K562 (cell line): Measurements from ENCODE around the gene GHRL. TPM values are rescaled to one million over a fixed set of nuclear protein-coding genes. Genes with fewer than 3 reads are reported as not detected.

ENCODE experiments used
- ATAC-seq: fragments of 200-7000 bp; cut with Tn5 transposase; 3 replicates; pipeline ENCODE4 v1.9.1; 2020; ENCODE audit warnings: moderate library complexity
- BruUV-seq: library from RNA; stranded (reverse); fragments of 400-500 nt; replicated peaks from 2 replicates; lab custom pipeline; 2021; lab: Mats Ljungman, UMichigan
- CTCF ChIA-PET: fragments of 300-600 bp; formaldehyde crosslinking; extraction: SDS; loops from one replicate; lab custom pipeline; 2021; ENCODE audit warnings: low intra/inter-chr PET ratio; lab: Yijun Ruan, JAX
- POLR2A ChIA-PET: fragments of 300-600, 350-650 bp; sonication (Branson Sonifier 250); formaldehyde crosslinking; extraction: SDS; loops from one replicate; lab custom pipeline; 2021; ENCODE audit warnings: antibody characterized with exemption, inconsistent platforms; lab: Yijun Ruan, JAX
- DNase-seq, 4 experiments: peaks; one replicate each; pipeline versions ENCODE4 v3.0.0 to v3.0.0-alpha.2; 2011 to 2018; ENCODE audit warnings: low spot score in 3 of 4, mixed read lengths in 3 of 4; ENCODE audit errors: extremely low read depth in 1 of 4
- FAIRE-seq: peaks from 2 replicates; lab custom pipeline; 2011; peaks lifted over from hg19 to GRCh38; lab: Jason Lieb, UNC
- H2AFZ ChIP-seq: 2 replicates; pipeline ENCODE4 v1.6.0; 2011; ENCODE audit warnings: low read depth, low read length, control low read depth, inconsistent platforms
- H3K27ac ChIP-seq: fragments of 200-600 bp; 3 replicates; pipeline ENCODE4 v1.8.0; 2011; ENCODE audit warnings: low read depth, mild to moderate bottlenecking, control low read depth, inconsistent platforms, low read length, moderate library complexity, mixed read lengths; ENCODE audit errors: extremely low read depth
- H3K27me3 ChIP-seq, 2 experiments: fragments of 300-600 bp in 1 of 2; 2 replicates in 1 of 2; 3 replicates in 1 of 2; pipeline versions ENCODE4 v1.6.0 to v1.8.0; 2011; ENCODE audit warnings: inconsistent platforms in 2 of 2, low read length in 2 of 2, mild to moderate bottlenecking in 1 of 2, mixed read lengths in 1 of 2, moderate library complexity in 1 of 2; ENCODE audit not compliant: control insufficient read depth in 2 of 2, insufficient read depth in 2 of 2
- H3K36me3 ChIP-seq: fragments of 300-600 bp; 3 replicates; pipeline ENCODE4 v1.8.0; 2011; ENCODE audit warnings: mild to moderate bottlenecking, low read length, inconsistent platforms; ENCODE audit not compliant: control insufficient read depth, insufficient read depth
- H3K4me1 ChIP-seq, 2 experiments: fragments of 200-600 bp in 1 of 2; replicated peaks in 1 of 2; 2 replicates in 1 of 2; 3 replicates in 1 of 2; pipeline versions ENCODE4 v1.5.1 to v1.8.0; 2011; ENCODE audit warnings: inconsistent platforms in 2 of 2, low read length in 2 of 2, mild to moderate bottlenecking in 1 of 2, mixed read lengths in 1 of 2, moderate library complexity in 1 of 2; ENCODE audit not compliant: control insufficient read depth in 2 of 2, insufficient read depth in 2 of 2
- H3K4me2 ChIP-seq: 2 replicates; pipeline ENCODE4 v1.6.1; 2011; ENCODE audit warnings: low read length, control low read depth, inconsistent platforms, mixed read lengths; ENCODE audit not compliant: insufficient read depth
- H3K4me3 ChIP-seq: fragments of 200-600 bp; sonication (generic), shearing (Covaris generic); 2 replicates; pipeline ENCODE4 v1.5.1; 2016; ENCODE audit warnings: control low read depth, inconsistent platforms
- H3K79me2 ChIP-seq: fragments of 200-600 bp; 3 replicates; pipeline ENCODE4 v1.8.0; 2011; ENCODE audit warnings: low read length, inconsistent platforms; ENCODE audit not compliant: control insufficient read depth, insufficient read depth
- H3K9ac ChIP-seq, 2 experiments: 2 replicates each; pipeline versions ENCODE4 v1.6.0 to v1.6.1; 2011; ENCODE audit warnings: low read depth in 2 of 2, low read length in 2 of 2, control low read depth in 1 of 2, inconsistent platforms in 1 of 2, mild to moderate bottlenecking in 1 of 2, mixed read lengths in 1 of 2; ENCODE audit not compliant: insufficient read depth in 1 of 2
- H3K9me1 ChIP-seq: one replicate; pipeline ENCODE4 v1.6.0; 2011; ENCODE audit warnings: inconsistent platforms, mild to moderate bottlenecking, low read length, moderate library complexity; ENCODE audit not compliant: control insufficient read depth, insufficient read depth
- H3K9me3 ChIP-seq: replicated peaks from 2 replicates; pipeline ENCODE4 v1.5.1; 2011; ENCODE audit warnings: low read depth, low read length, inconsistent platforms; ENCODE audit not compliant: control insufficient read depth, insufficient read depth
- H4K20me1 ChIP-seq: replicated peaks from 2 replicates; pipeline ENCODE4 v1.6.1; 2011; ENCODE audit warnings: low read length, inconsistent platforms, mixed read lengths; ENCODE audit not compliant: control insufficient read depth, insufficient read depth
- MAFG ChIP-seq: fragments of 450-650 bp; conservative IDR thresholded peaks from 2 replicates; pipeline ENCODE4 v1.6.1; 2016; ENCODE audit warnings: missing genetic modification characterization, missing compliant biosample characterization
- WGBS: fragments of 100-300 bp; shearing (Covaris generic); methylation state at CpG from one replicate; pipeline ENCODE4 v1.1.6; 2016; ENCODE audit warnings: low coverage, mixed read lengths; ENCODE audit not compliant: insufficient coverage; ENCODE audit errors: missing lambda C conversion rate; 5-methylcytosine and 5-hydroxymethylcytosine counted together
- in situ Hi-C: fragments of 300-500 bp; cut with MboI; formaldehyde crosslinking; loops from 4 replicates; pipeline ENCODE4 v1.15.0; 2018; ENCODE audit warnings: inconsistent platforms, mixed read lengths
- intact Hi-C: fragments of 100-400 bp; cut with micrococcal nuclease; formaldehyde crosslinking; loops from 2 replicates; pipeline ENCODE4 v1.14.2; 2022
- polyA plus RNA-seq, 8 experiments: library from polyadenylated mRNA; depleted of rRNA in 4 of 8; stranded (reverse) in 5 of 8; unstranded in 3 of 8; fragments of >200 nt; fragmentation: Nextera tagmentation in 2 of 8; fragmentation: Illumina TruSeq in 1 of 8; extraction: Ambion mirVana in 2 of 8; extraction: Trizol in 1 of 8; gene quantifications; 2 replicates each; pipeline versions ENCODE4 v1.2.1 to v1.2.3, GENCODE V29; 2011 to 2014; ENCODE audit warnings: inconsistent platforms in 1 of 8, missing spikeins in 1 of 8
- total RNA-seq, 7 experiments: library from RNA; depleted of rRNA in 6 of 7; stranded (reverse); fragments of >200 nt in 6 of 7; fragmentation: Illumina TruSeq in 2 of 7; extraction: Trizol in 2 of 7; gene quantifications; 2 replicates each; pipeline versions ENCODE4 v1.2.1 to v1.2.3, GENCODE V29; 2011 to 2021; ENCODE audit warnings: low replicate concordance in 1 of 7
- TF ChIP-seq, protein P1 (sequence below): fragments of 200-800 bp; sonication (Bioruptor generic); IDR thresholded peaks from 2 replicates; pipeline ENCODE4 v1.6.1; 2016; ENCODE audit warnings: missing genetic modification characterization, missing compliant biosample characterization
- TF ChIP-seq, protein P2 (sequence below): sonication (generic); formaldehyde crosslinking; IDR thresholded peaks from 2 replicates; pipeline ENCODE4 v1.8.0; 2022; ENCODE audit warnings: mild to moderate bottlenecking, missing genetic modification reagents, borderline replicate concordance
- TF ChIP-seq, protein P3 (sequence below): fragments of 250-450 bp; sonication (Bioruptor Pico); IDR thresholded peaks from 2 replicates; pipeline ENCODE4 v1.4.0; 2020

Gene GHRL
- total and polyA plus RNA-seq, 9 of the 15 experiments (the other 6 are each of a cell fraction or from before 2014, with no cell fraction given): 0.08 to 0.29 (median 0.15) TPM; not detected in 5

DNA sequence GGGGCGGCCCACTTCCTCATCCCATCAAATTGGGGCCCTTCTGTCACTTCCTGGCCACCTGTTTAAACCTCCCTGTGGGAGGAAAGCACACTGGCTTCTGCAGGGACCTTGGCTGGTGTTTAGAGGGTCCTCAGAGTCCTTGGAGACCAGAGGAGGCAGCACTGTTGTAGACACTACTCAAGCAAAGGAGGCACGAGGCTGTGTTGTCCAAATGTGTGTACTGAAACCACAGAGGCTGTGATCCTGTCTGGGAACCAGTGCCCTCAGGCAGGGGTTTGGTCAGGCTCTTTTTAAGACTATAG is 40.6 kb upstream of the GHRL start:
- Histone ChIP-seq H3K4me2 (no peak overlapping the region), H3K9me3 (no peaks in the 10 kb centered on the region), H3K9me1 (peaks cover 5% of the 10 kb centered on the region), H3K79me2 (no peaks in the 10 kb centered on the region), H4K20me1 (no peaks in the 10 kb centered on the region; the same call in none of the 2 replicates), H3K9ac (no peak overlapping the region), H3K4me3 (no peak overlapping the region), H2AFZ (no peak overlapping the region), H3K36me3 (no peaks in the 10 kb centered on the region), H3K27ac (no peak overlapping the region), H3K27me3 (peaks cover 69 to 97% of the 10 kb centered on the region in 2 experiments), H3K4me1 (peaks cover 0 to 30% of the 10 kb centered on the region in 2 experiments; a peak in 3 of 5 replicates)
- intact Hi-C loops: no loop called here
- in situ Hi-C loops: no loop called here
- no TSS peak for BruUV-seq
- FAIRE-seq (no peak), DNase-seq (no peak), ATAC-seq (no peak)
- CTCF ChIA-PET: no interaction called here
- POLR2A ChIA-PET: no interaction called here
- 0% methylated on average over 2 of the region's 2 CpGs for WGBS
- TF ChIP-seq, protein P1, sequence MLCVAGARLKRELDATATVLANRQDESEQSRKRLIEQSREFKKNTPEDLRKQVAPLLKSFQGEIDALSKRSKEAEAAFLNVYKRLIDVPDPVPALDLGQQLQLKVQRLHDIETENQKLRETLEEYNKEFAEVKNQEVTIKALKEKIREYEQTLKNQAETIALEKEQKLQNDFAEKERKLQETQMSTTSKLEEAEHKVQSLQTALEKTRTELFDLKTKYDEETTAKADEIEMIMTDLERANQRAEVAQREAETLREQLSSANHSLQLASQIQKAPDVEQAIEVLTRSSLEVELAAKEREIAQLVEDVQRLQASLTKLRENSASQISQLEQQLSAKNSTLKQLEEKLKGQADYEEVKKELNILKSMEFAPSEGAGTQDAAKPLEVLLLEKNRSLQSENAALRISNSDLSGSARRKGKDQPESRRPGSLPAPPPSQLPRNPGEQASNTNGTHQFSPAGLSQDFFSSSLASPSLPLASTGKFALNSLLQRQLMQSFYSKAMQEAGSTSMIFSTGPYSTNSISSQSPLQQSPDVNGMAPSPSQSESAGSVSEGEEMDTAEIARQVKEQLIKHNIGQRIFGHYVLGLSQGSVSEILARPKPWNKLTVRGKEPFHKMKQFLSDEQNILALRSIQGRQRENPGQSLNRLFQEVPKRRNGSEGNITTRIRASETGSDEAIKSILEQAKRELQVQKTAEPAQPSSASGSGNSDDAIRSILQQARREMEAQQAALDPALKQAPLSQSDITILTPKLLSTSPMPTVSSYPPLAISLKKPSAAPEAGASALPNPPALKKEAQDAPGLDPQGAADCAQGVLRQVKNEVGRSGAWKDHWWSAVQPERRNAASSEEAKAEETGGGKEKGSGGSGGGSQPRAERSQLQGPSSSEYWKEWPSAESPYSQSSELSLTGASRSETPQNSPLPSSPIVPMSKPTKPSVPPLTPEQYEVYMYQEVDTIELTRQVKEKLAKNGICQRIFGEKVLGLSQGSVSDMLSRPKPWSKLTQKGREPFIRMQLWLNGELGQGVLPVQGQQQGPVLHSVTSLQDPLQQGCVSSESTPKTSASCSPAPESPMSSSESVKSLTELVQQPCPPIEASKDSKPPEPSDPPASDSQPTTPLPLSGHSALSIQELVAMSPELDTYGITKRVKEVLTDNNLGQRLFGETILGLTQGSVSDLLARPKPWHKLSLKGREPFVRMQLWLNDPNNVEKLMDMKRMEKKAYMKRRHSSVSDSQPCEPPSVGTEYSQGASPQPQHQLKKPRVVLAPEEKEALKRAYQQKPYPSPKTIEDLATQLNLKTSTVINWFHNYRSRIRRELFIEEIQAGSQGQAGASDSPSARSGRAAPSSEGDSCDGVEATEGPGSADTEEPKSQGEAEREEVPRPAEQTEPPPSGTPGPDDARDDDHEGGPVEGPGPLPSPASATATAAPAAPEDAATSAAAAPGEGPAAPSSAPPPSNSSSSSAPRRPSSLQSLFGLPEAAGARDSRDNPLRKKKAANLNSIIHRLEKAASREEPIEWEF (CRISPR knock-in tag): no peak
- TF ChIP-seq MAFG (tag): no peak
- TF ChIP-seq, protein P2, sequence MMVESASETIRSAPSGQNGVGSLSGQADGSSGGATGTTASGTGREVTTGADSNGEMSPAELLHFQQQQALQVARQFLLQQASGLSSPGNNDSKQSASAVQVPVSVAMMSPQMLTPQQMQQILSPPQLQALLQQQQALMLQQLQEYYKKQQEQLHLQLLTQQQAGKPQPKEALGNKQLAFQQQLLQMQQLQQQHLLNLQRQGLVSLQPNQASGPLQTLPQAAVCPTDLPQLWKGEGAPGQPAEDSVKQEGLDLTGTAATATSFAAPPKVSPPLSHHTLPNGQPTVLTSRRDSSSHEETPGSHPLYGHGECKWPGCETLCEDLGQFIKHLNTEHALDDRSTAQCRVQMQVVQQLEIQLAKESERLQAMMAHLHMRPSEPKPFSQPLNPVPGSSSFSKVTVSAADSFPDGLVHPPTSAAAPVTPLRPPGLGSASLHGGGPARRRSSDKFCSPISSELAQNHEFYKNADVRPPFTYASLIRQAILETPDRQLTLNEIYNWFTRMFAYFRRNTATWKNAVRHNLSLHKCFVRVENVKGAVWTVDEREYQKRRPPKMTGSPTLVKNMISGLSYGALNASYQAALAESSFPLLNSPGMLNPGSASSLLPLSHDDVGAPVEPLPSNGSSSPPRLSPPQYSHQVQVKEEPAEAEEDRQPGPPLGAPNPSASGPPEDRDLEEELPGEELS: no peak
- TF ChIP-seq, protein P3, sequence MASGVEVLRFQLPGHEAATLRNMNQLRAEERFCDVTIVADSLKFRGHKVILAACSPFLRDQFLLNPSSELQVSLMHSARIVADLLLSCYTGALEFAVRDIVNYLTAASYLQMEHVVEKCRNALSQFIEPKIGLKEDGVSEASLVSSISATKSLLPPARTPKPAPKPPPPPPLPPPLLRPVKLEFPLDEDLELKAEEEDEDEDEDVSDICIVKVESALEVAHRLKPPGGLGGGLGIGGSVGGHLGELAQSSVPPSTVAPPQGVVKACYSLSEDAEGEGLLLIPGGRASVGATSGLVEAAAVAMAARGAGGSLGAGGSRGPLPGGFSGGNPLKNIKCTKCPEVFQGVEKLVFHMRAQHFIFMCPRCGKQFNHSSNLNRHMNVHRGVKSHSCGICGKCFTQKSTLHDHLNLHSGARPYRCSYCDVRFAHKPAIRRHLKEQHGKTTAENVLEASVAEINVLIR: no peak
- TF ChIP-seq, all 486 proteins: peak for 0
